AG04450 (cell line): ENCODE results near the gene PES1. TPM values are rescaled to one million over a fixed set of nuclear protein-coding genes. Genes with fewer than 3 reads are reported as not detected.
"Not testable (repeated sequence)": the region's sequence is repeated elsewhere in the genome, so short reads cannot be mapped to it uniquely, and the experiment has no call there.

Source experiments
- CTCF ChIA-PET: fragments of 300-600, 350-600 bp; formaldehyde crosslinking; extraction: SDS; loops from one replicate; lab custom pipeline; 2022; ENCODE audit warnings: antibody characterized with exemption, inconsistent platforms; lab: Charles Lee
- POLR2A ChIA-PET: fragments of 350-600 bp; formaldehyde crosslinking; extraction: SDS; loops from one replicate; lab custom pipeline; 2021; ENCODE audit warnings: antibody characterized with exemption, inconsistent platforms; lab: Yijun Ruan, JAX
- DNase-seq: peaks from one replicate; pipeline ENCODE4 v3.0.0-alpha.2; 2011; ENCODE audit warnings: low read depth, low spot score
- H3K27ac ChIP-seq: one replicate; pipeline ENCODE4 v1.5.1; 2012; ENCODE audit warnings: low read depth, low read length, control low read depth
- H3K27me3 ChIP-seq: one replicate; pipeline ENCODE4 v1.6.0; 2012; ENCODE audit warnings: low read length; ENCODE audit not compliant: control insufficient read depth, insufficient read depth
- H3K4me3 ChIP-seq: 2 replicates; pipeline ENCODE4 v1.5.1; 2011; ENCODE audit warnings: mild to moderate bottlenecking, low read depth, low read length, control low read depth
- H3K9me3 ChIP-seq: 2 replicates; pipeline ENCODE4 v1.5.1; 2012; ENCODE audit warnings: low read length; ENCODE audit not compliant: control insufficient read depth, insufficient read depth
- CTCF ChIP-seq: IDR thresholded peaks from 2 replicates; pipeline ENCODE4 v1.5.1; 2011; ENCODE audit warnings: low read depth, low read length, control low read depth, inconsistent platforms
- polyA plus RNA-seq: library from polyadenylated mRNA; depleted of rRNA; stranded (reverse); fragments of >200 nt; gene quantifications from 2 replicates; pipeline ENCODE4 v1.2.3, GENCODE V29; 2011

PES1 gene
- polyA plus RNA-seq, 1 experiment = 70.2 TPM

GRCh38 chr22:30552719-30553118, 39.0 kb downstream of the PES1 start:
- H3K27ac ChIP-seq = no peak overlapping the region
- peaks cover 4% of the 10 kb centered on the region; the same call in 1 of the 2 replicates for H3K9me3 ChIP-seq
- ChIA-PET POLR2A (no interaction called here), CTCF (no interaction called here)
- no peak for TF ChIP-seq CTCF
- peaks cover 13% of the 10 kb centered on the region for H3K27me3 ChIP-seq
- H3K4me3 ChIP-seq = no peak overlapping the region
- DNase-seq = no peak

- H3K9me3 ChIP-seq, DNase-seq, H3K4me3 ChIP-seq, H3K27ac ChIP-seq, CTCF ChIA-PET, POLR2A ChIA-PET: not testable (repeated sequence)
- peaks cover 20% of the 10 kb centered on the region for H3K27me3 ChIP-seq
Observed at GRCh38 chr22:30551813-30552212, 39.9 kb downstream of the PES1 start.

- no peak for TF ChIP-seq CTCF
- H3K27ac ChIP-seq = no peak overlapping the region
- CTCF ChIA-PET = no interaction called here
- peaks cover 33% of the 10 kb centered on the region for H3K27me3 ChIP-seq
- no peaks in the 10 kb centered on the region; the same call in 1 of the 2 replicates for H3K9me3 ChIP-seq
- POLR2A ChIA-PET = no interaction called here
- DNase-seq = no peak
- no peak overlapping the region for H3K4me3 ChIP-seq
Observed at GRCh38 chr22:30547188-30547587, 44.5 kb downstream of the PES1 start.

- Histone ChIP-seq H3K27me3 (peaks cover 39% of the 10 kb centered on the region), H3K4me3 (no peak within 1 kb of the TSS), H3K27ac (no peak within 1 kb of the TSS), H3K9me3 (no peaks in the 10 kb centered on the region; the same call in 1 of the 2 replicates)
- CTCF ChIA-PET = no interaction called here
- TF ChIP-seq CTCF = no peak
- DNase-seq = no peak
- POLR2A ChIA-PET = no interaction called here
Observed at GRCh38 chr22:30546616-30547015, 45.1 kb downstream of the PES1 start, which contains the start of gene SEC14L6. Gene SEC14L6 (minus strand): TSS chr22:30546741. CDS start chr22:30546682, 59 bp downstream.

- DNase-seq = no peak
- Histone ChIP-seq H3K9me3 (no peaks in the 10 kb centered on the region; the same call in 1 of the 2 replicates), H3K4me3 (no peak overlapping the region), H3K27ac (no peak overlapping the region), H3K27me3 (peaks cover 33% of the 10 kb centered on the region)
- TF ChIP-seq CTCF = no peak
- POLR2A ChIA-PET = no interaction called here
- CTCF ChIA-PET = interaction anchor here (0.9 kb wide), 1 partner anchor 57 kb away, joined by 3 read pairs; no protein-coding TSS in a partner anchor
Observed at GRCh38 chr22:30542811-30543188, 48.9 kb downstream of the PES1 start.
